ENCODE results near the gene ZNF615.
"Not testable (repeated sequence)": the region's sequence is repeated elsewhere in the genome, so short reads cannot be mapped to it uniquely, and the experiment has no call there.

ZNF615 gene

GRCh38 chr19:52007451-52007805 is 583 bp downstream of the ZNF615 start:
- CTCF ChIA-PET: interaction anchor here (1.0 kb wide), 1 partner anchor 13 kb away, joined by 3 read pairs; no protein-coding TSS in a partner anchor
- TF ChIP-seq, protein P1, sequence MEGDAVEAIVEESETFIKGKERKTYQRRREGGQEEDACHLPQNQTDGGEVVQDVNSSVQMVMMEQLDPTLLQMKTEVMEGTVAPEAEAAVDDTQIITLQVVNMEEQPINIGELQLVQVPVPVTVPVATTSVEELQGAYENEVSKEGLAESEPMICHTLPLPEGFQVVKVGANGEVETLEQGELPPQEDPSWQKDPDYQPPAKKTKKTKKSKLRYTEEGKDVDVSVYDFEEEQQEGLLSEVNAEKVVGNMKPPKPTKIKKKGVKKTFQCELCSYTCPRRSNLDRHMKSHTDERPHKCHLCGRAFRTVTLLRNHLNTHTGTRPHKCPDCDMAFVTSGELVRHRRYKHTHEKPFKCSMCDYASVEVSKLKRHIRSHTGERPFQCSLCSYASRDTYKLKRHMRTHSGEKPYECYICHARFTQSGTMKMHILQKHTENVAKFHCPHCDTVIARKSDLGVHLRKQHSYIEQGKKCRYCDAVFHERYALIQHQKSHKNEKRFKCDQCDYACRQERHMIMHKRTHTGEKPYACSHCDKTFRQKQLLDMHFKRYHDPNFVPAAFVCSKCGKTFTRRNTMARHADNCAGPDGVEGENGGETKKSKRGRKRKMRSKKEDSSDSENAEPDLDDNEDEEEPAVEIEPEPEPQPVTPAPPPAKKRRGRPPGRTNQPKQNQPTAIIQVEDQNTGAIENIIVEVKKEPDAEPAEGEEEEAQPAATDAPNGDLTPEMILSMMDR (IDR thresholded peaks at IDR 0.05; ENCODE audit: insufficient read depth, low read length, missing control alignments): no peak
- POLR2A ChIA-PET: interaction anchor here (1.5 kb wide), 1 partner anchor 21 kb away, joined by 8 read pairs; the partner anchor contains the start of gene ZNF614

GRCh38 chr19:51994048-51994644 is 13.9 kb downstream of the ZNF615 start:
- POLR2A ChIA-PET: no interaction called here

More at GRCh38 chr19:52007451-52007805, 583 bp downstream of the ZNF615 start:
- no peak for DNase-seq (ENCODE audit: low read depth, low spot score)
- H3K4me3 ChIP-seq (ENCODE audit: low read depth, low read length): peak overlapping the region; percentile 96

DNA sequence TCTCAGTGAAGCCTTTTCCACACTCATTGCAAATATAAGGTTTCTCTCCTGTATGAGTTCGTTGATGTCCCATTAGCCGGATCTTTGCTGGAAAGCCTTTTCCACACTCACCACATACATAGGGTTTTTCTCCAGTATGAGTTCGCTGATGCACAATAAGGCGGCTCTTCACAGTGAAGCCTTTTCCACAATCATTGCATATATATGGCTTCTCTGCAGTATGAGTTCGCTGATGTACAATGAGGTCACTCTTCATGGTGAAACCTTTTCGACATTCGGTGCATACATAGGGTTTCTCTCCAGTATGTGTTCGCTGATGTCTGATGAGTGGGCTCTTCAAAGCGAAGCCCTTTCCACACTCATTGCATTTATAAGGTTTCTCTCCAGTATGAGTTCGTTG is 14.6 kb downstream of the ZNF615 start:
- no peak for DNase-seq (ENCODE audit: low read depth, low spot score)
- TF ChIP-seq, protein P1 (IDR thresholded peaks at IDR 0.05; ENCODE audit: insufficient read depth, low read length, missing control alignments): no peak
- POLR2A ChIA-PET: no interaction called here
- H3K4me3 ChIP-seq (ENCODE audit: low read depth, low read length): no peak overlapping the region
- CTCF ChIA-PET: no interaction called here

More at GRCh38 chr19:51994048-51994644, 13.9 kb downstream of the ZNF615 start:
- H3K4me3 ChIP-seq (ENCODE audit: low read depth, low read length): no peak overlapping the region
- DNase-seq (ENCODE audit: low read depth, low spot score): no peak
- CTCF ChIA-PET: no interaction called here
- TF ChIP-seq, protein P1 (IDR thresholded peaks at IDR 0.05; ENCODE audit: insufficient read depth, low read length, missing control alignments): no peak

GRCh38 chr19:51986309-51987291 is 21.4 kb downstream of the ZNF615 start, which contains the start of gene ZNF350:
ZNF350 (minus strand) TSS chr19:51986840; CDS start chr19:51974360, 12,480 bp downstream.
- peak within 1 kb of the TSS; percentile 96 for H3K4me3 ChIP-seq (ENCODE audit: low read depth, low read length)
- TF ChIP-seq, protein P1 (IDR thresholded peaks at IDR 0.05; ENCODE audit: insufficient read depth, low read length, missing control alignments): no peak
- POLR2A ChIA-PET: no interaction called here
- DNase-seq (ENCODE audit: low read depth, low spot score): peak; percentile 82
- CTCF ChIA-PET: no interaction called here

GRCh38 chr19:51983361-51983760 is 24.6 kb downstream of the ZNF615 start:
- ChIA-PET POLR2A (no interaction called here), CTCF (no interaction called here)
- no peak for DNase-seq (ENCODE audit: low read depth, low spot score)
- TF ChIP-seq, protein P1 (IDR thresholded peaks at IDR 0.05; ENCODE audit: insufficient read depth, low read length, missing control alignments): no peak
- H3K4me3 ChIP-seq (ENCODE audit: low read depth, low read length): no peak overlapping the region

- POLR2A ChIA-PET: not testable (repeated sequence)
Measured at GRCh38 chr19:51980926-51981325, 27.1 kb downstream of the ZNF615 start.

More at GRCh38 chr19:51980926-51981325, 27.1 kb downstream of the ZNF615 start:
- H3K4me3 ChIP-seq (ENCODE audit: low read depth, low read length); CTCF ChIA-PET; DNase-seq (ENCODE audit: low read depth, low spot score): not testable (repeated sequence)
